HCEC 1CT (cell line): Measurements from ENCODE around the gene MINDY4.

ENCODE experiments used
- DNase-seq: peaks from one replicate; pipeline ENCODE4 v3.0.0-alpha.2; 2017

The MINDY4 gene

GRCh38 chr7:30771174-30771879, at the start of gene MINDY4:
TSS of gene MINDY4 (plus strand) at chr7:30771417. CDS start at chr7:30771494, 77 bp downstream.
- peak; percentile 73 for DNase-seq

GRCh38 chr7:30722187-30722586, 49.0 kb upstream of the MINDY4 start:
- DNase-seq = no peak

- no peak for DNase-seq
Measured at GRCh38 chr7:30722671-30723070, 48.5 kb upstream of the MINDY4 start.

GRCh38 chr7:30723776-30724175, 47.4 kb upstream of the MINDY4 start:
- DNase-seq = no peak

GRCh38 chr7:30726296-30727006, 44.8 kb upstream of the MINDY4 start:
- no peak for DNase-seq

- no peak for DNase-seq
Measured at GRCh38 chr7:30727061-30727945, 43.9 kb upstream of the MINDY4 start.

- no peak for DNase-seq
Measured at GRCh38 chr7:30728591-30729100, 42.6 kb upstream of the MINDY4 start.

- DNase-seq = no peak
Measured at GRCh38 chr7:30729642-30730041, 41.6 kb upstream of the MINDY4 start.

- no peak for DNase-seq
Measured at GRCh38 chr7:30730097-30730496, 41.1 kb upstream of the MINDY4 start.

GRCh38 chr7:30730996-30731395, 40.2 kb upstream of the MINDY4 start:
- DNase-seq = no peak

GRCh38 chr7:30731581-30731980, 39.6 kb upstream of the MINDY4 start:
- no peak for DNase-seq

- DNase-seq = no peak
Measured at GRCh38 chr7:30732606-30733005, 38.6 kb upstream of the MINDY4 start.

GRCh38 chr7:30733216-30733615, 38.0 kb upstream of the MINDY4 start:
- DNase-seq = no peak

- DNase-seq = no peak
Measured at GRCh38 chr7:30733691-30734090, 37.5 kb upstream of the MINDY4 start.

GRCh38 chr7:30734497-30734896, 36.7 kb upstream of the MINDY4 start:
- no peak for DNase-seq

GRCh38 chr7:30735631-30736030, 35.6 kb upstream of the MINDY4 start:
- DNase-seq = no peak

- DNase-seq = no peak
Measured at GRCh38 chr7:30736291-30736690, 34.9 kb upstream of the MINDY4 start.

GRCh38 chr7:30738026-30738915, 32.9 kb upstream of the MINDY4 start:
- DNase-seq = no peak

GRCh38 chr7:30739691-30740090, 31.5 kb upstream of the MINDY4 start:
- no peak for DNase-seq

GRCh38 chr7:30740417-30741181, 30.6 kb upstream of the MINDY4 start:
- peak; percentile 50 for DNase-seq

GRCh38 chr7:30741289-30741688, 29.9 kb upstream of the MINDY4 start:
- DNase-seq = no peak
